Measurements from ENCODE around the gene C16orf54. TPM values are rescaled to one million over a fixed set of nuclear protein-coding genes. Genes with fewer than 3 reads are reported as not detected.

The C16orf54 gene
- total RNA-seq, 1 experiment from 2014 or later, result 0.15 TPM

DNA sequence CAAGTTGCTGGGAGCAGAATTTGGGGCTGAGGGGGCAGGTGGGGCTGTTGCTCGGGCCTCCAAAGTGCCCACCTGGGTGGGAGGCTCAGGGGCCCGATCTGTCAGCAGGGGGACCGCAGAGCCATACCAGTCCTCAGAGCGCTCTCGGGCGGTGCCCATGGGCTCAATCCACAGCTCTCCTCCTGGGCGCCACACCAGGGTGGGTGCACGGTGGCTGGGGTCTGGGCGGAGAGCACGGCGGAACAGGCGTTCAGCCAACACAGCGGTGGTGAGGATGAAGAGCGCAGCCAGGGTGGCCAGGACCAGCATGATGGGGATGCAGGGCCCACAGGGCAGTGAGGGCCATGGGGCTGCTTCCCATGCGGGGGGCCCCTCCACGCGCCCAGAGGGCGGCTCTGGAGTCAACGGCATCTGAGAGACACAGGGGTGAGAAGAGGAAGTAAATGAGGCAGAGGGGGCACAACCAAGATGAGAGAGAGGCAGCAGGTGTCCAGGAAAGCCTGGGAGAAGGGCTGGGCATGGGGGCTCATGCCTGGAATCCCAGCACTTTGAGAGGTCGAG is 1.2 kb downstream of the C16orf54 start:
- CTCF ChIA-PET, result interaction anchor here (0.7 kb wide), 1 partner anchor 46 kb away, joined by 3 read pairs; no protein-coding TSS in a partner anchor
- TF ChIP-seq, protein P1, sequence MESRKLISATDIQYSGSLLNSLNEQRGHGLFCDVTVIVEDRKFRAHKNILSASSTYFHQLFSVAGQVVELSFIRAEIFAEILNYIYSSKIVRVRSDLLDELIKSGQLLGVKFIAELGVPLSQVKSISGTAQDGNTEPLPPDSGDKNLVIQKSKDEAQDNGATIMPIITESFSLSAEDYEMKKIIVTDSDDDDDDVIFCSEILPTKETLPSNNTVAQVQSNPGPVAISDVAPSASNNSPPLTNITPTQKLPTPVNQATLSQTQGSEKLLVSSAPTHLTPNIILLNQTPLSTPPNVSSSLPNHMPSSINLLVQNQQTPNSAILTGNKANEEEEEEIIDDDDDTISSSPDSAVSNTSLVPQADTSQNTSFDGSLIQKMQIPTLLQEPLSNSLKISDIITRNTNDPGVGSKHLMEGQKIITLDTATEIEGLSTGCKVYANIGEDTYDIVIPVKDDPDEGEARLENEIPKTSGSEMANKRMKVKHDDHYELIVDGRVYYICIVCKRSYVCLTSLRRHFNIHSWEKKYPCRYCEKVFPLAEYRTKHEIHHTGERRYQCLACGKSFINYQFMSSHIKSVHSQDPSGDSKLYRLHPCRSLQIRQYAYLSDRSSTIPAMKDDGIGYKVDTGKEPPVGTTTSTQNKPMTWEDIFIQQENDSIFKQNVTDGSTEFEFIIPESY (IDR thresholded peaks at IDR 0.05; ENCODE audit: extremely low read depth, insufficient replicate concordance, low read length), result no peak
- Histone ChIP-seq H2AFZ (ENCODE audit: low read depth, low read length, poor library complexity, severe bottlenecking) (no peak overlapping the region), H3K9ac (ENCODE audit: low read length) (no peak overlapping the region), H3K9me2 (ENCODE audit: insufficient read depth) (no peaks in the 10 kb centered on the region), H4K20me1 (ENCODE audit: insufficient read depth) (no peaks in the 10 kb centered on the region), H3K4me3 (replicated peaks in 1 of 2; ENCODE audit: low read depth in 1 of 2, low read length in 2 of 2) (no peak overlapping the region), H3K4me2 (ENCODE audit: low read length) (no peak overlapping the region), H3K27me3 (ENCODE audit: insufficient read depth, low read length) (no peaks in the 10 kb centered on the region), H3K27ac (ENCODE audit: low read depth, low read length) (no peak overlapping the region), H3K36me3 (ENCODE audit: control insufficient read depth in 1 of 2, insufficient read depth in 2 of 2, low read length in 2 of 2) (no peaks in the 10 kb centered on the region), H3K4me1 (ENCODE audit: control insufficient read depth in 1 of 2, insufficient read depth in 2 of 2, low read length in 2 of 2) (no peaks in the 10 kb centered on the region), H3K9me3 (ENCODE audit: control insufficient read depth in 1 of 2, insufficient read depth in 1 of 2, low read depth in 1 of 2, low read length in 2 of 2) (no peaks in the 10 kb centered on the region), H3K79me2 (ENCODE audit: insufficient read depth, low read length) (no peaks in the 10 kb centered on the region)
- POLR2A ChIA-PET, result no interaction called here
- ATAC-seq, result no peak
- DNase-seq (ENCODE audit: low read depth, low spot score), result no peak
- intact Hi-C loops (cut with micrococcal nuclease), result no loop called here
- RAD21 ChIA-PET (ENCODE audit: low non-redundant PET in 1 of 2, low total read pairs in 2 of 2, uncharacterized antibody in 2 of 2, unreplicated experiment in 2 of 2), result no interaction called here
- BruUV-seq (replicated peaks), result no TSS peak

DNA sequence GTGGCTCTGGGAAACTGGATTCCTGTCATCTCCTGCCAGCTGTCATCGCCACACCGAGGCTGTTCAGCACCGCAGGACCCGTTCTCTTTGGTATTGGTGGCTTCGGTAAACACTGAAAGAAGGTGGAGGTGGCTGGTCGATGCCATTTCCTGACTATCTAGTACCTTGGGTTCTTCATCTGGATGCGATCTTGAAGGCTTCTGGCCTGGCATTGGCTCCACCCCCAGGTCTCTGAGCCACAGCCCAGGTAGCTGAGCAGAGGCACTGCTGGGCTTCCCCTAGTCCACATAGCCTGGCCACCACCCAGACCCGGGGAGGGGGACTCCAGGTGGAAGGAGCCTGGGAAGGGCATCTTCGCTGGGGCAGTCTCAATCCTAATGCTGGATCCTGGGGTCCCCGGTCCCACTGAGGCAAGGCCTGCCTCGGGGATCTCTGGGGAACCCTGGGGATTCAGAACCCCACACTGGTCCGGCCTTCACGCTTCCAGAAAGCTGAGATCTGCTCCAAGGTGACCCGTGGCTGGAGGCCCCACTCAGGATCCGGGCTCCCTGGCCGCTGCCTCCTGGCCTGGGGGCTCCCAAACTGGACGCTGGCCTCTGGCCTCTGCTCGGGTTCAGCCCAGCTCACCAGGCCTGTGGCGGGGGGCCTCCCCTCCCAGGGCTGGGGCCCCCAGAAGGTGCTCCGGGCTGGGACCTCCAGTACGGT is 1.8 kb downstream of the C16orf54 start:
- BruUV-seq (replicated peaks), result no TSS peak
- H3K9me2 ChIP-seq (ENCODE audit: insufficient read depth), result no peaks in the 10 kb centered on the region
- no peaks in the 10 kb centered on the region for H3K27me3 ChIP-seq (ENCODE audit: insufficient read depth, low read length)
- TF ChIP-seq SRF (IDR thresholded peaks at IDR 0.05; ENCODE audit: low read depth) (no peak), JUND (IDR thresholded peaks at IDR 0.05) (no peak), ELF1 (IDR thresholded peaks at IDR 0.05; ENCODE audit: borderline replicate concordance, low read depth) (no peak), CBX3 (IDR thresholded peaks at IDR 0.05; ENCODE audit: low read depth) (no peak), ZFX (IDR thresholded peaks at IDR 0.05) (no peak), FOSL1 (IDR thresholded peaks at IDR 0.05; ENCODE audit: low read depth) (no peak), EZH2 (IDR thresholded peaks at IDR 0.05) (no peak), EZH2phosphoT487 (IDR thresholded peaks at IDR 0.05; ENCODE audit: borderline replicate concordance) (no peak), SIN3A (IDR thresholded peaks at IDR 0.05; ENCODE audit: low read depth) (no peak), SP1 (IDR thresholded peaks at IDR 0.05; ENCODE audit: low read depth) (no peak)
- TF ChIP-seq, protein P2, sequence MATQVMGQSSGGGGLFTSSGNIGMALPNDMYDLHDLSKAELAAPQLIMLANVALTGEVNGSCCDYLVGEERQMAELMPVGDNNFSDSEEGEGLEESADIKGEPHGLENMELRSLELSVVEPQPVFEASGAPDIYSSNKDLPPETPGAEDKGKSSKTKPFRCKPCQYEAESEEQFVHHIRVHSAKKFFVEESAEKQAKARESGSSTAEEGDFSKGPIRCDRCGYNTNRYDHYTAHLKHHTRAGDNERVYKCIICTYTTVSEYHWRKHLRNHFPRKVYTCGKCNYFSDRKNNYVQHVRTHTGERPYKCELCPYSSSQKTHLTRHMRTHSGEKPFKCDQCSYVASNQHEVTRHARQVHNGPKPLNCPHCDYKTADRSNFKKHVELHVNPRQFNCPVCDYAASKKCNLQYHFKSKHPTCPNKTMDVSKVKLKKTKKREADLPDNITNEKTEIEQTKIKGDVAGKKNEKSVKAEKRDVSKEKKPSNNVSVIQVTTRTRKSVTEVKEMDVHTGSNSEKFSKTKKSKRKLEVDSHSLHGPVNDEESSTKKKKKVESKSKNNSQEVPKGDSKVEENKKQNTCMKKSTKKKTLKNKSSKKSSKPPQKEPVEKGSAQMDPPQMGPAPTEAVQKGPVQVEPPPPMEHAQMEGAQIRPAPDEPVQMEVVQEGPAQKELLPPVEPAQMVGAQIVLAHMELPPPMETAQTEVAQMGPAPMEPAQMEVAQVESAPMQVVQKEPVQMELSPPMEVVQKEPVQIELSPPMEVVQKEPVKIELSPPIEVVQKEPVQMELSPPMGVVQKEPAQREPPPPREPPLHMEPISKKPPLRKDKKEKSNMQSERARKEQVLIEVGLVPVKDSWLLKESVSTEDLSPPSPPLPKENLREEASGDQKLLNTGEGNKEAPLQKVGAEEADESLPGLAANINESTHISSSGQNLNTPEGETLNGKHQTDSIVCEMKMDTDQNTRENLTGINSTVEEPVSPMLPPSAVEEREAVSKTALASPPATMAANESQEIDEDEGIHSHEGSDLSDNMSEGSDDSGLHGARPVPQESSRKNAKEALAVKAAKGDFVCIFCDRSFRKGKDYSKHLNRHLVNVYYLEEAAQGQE (IDR thresholded peaks at IDR 0.05; ENCODE audit: low read depth), result no peak
- TF ChIP-seq, protein P3, sequence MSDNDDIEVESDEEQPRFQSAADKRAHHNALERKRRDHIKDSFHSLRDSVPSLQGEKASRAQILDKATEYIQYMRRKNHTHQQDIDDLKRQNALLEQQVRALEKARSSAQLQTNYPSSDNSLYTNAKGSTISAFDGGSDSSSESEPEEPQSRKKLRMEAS (IDR thresholded peaks at IDR 0.05), result no peak
- no peak overlapping the region for H3K27ac ChIP-seq (ENCODE audit: low read depth, low read length)
- ATAC-seq (no peak), DNase-seq (ENCODE audit: low read depth, low spot score) (no peak)
- no peak overlapping the region for H3K9ac ChIP-seq (ENCODE audit: low read length)
- ChIA-PET RAD21 (ENCODE audit: low non-redundant PET in 1 of 2, low total read pairs in 2 of 2, uncharacterized antibody in 2 of 2, unreplicated experiment in 2 of 2) (no interaction called here), CTCF (interaction anchor here (0.7 kb wide), 1 partner anchor 45 kb away, joined by 3 read pairs; no protein-coding TSS in a partner anchor), POLR2A (no interaction called here)
- H2AFZ ChIP-seq (ENCODE audit: low read depth, low read length, poor library complexity, severe bottlenecking), result no peak overlapping the region
- intact Hi-C loops (cut with micrococcal nuclease), result no loop called here
- no peaks in the 10 kb centered on the region for H3K4me1 ChIP-seq (ENCODE audit: control insufficient read depth in 1 of 2, insufficient read depth in 2 of 2, low read length in 2 of 2)
- no peaks in the 10 kb centered on the region for H3K36me3 ChIP-seq (ENCODE audit: control insufficient read depth in 1 of 2, insufficient read depth in 2 of 2, low read length in 2 of 2)
- no peaks in the 10 kb centered on the region for H3K79me2 ChIP-seq (ENCODE audit: insufficient read depth, low read length)
- H3K4me2 ChIP-seq (ENCODE audit: low read length), result no peak overlapping the region
- H3K9me3 ChIP-seq (ENCODE audit: control insufficient read depth in 1 of 2, insufficient read depth in 1 of 2, low read depth in 1 of 2, low read length in 2 of 2), result no peaks in the 10 kb centered on the region
- no peaks in the 10 kb centered on the region for H4K20me1 ChIP-seq (ENCODE audit: insufficient read depth)
- H3K4me3 ChIP-seq (replicated peaks in 1 of 2; ENCODE audit: low read depth in 1 of 2, low read length in 2 of 2), result no peak overlapping the region
